ENCODE data around the gene DPM3. TPM values are rescaled to one million over a fixed set of nuclear protein-coding genes. Genes with fewer than 3 reads are reported as not detected.

The DPM3 gene
- total and polyA plus RNA-seq, 2 experiments from 2014 or later = 13.6 to 71.4 TPM

- TF ChIP-seq JUNB (IDR thresholded peaks at IDR 0.05; ENCODE audit: unreplicated experiment) (no peak), POLR2AphosphoS5 (IDR thresholded peaks at IDR 0.05; ENCODE audit: low read depth) (no peak), CREB1 (CRISPR knock-in tag; IDR thresholded peaks at IDR 0.05; ENCODE audit: low read depth) (no peak), EZH2phosphoT487 (IDR thresholded peaks at IDR 0.05; ENCODE audit: unreplicated experiment) (no peak), ETS1 (IDR thresholded peaks at IDR 0.05) (no peak), ZNF462 (CRISPR knock-in tag; IDR thresholded peaks at IDR 0.05) (no peak), ZNF331 (CRISPR knock-in tag; IDR thresholded peaks at IDR 0.05; ENCODE audit: low read depth) (no peak), EZH2 (IDR thresholded peaks at IDR 0.05; ENCODE audit: low read depth, unreplicated experiment) (no peak), NANOG (IDR thresholded peaks at IDR 0.05; ENCODE audit: borderline replicate concordance) (no peak), STAT1 (IDR thresholded peaks at IDR 0.05; ENCODE audit: unreplicated experiment) (no peak), ZNF114 (CRISPR knock-in tag; IDR thresholded peaks at IDR 0.05) (no peak)
- TF ChIP-seq, protein P1, sequence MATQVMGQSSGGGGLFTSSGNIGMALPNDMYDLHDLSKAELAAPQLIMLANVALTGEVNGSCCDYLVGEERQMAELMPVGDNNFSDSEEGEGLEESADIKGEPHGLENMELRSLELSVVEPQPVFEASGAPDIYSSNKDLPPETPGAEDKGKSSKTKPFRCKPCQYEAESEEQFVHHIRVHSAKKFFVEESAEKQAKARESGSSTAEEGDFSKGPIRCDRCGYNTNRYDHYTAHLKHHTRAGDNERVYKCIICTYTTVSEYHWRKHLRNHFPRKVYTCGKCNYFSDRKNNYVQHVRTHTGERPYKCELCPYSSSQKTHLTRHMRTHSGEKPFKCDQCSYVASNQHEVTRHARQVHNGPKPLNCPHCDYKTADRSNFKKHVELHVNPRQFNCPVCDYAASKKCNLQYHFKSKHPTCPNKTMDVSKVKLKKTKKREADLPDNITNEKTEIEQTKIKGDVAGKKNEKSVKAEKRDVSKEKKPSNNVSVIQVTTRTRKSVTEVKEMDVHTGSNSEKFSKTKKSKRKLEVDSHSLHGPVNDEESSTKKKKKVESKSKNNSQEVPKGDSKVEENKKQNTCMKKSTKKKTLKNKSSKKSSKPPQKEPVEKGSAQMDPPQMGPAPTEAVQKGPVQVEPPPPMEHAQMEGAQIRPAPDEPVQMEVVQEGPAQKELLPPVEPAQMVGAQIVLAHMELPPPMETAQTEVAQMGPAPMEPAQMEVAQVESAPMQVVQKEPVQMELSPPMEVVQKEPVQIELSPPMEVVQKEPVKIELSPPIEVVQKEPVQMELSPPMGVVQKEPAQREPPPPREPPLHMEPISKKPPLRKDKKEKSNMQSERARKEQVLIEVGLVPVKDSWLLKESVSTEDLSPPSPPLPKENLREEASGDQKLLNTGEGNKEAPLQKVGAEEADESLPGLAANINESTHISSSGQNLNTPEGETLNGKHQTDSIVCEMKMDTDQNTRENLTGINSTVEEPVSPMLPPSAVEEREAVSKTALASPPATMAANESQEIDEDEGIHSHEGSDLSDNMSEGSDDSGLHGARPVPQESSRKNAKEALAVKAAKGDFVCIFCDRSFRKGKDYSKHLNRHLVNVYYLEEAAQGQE (IDR thresholded peaks at IDR 0.05; ENCODE audit: unreplicated experiment) = no peak
- TF ChIP-seq, protein P2, sequence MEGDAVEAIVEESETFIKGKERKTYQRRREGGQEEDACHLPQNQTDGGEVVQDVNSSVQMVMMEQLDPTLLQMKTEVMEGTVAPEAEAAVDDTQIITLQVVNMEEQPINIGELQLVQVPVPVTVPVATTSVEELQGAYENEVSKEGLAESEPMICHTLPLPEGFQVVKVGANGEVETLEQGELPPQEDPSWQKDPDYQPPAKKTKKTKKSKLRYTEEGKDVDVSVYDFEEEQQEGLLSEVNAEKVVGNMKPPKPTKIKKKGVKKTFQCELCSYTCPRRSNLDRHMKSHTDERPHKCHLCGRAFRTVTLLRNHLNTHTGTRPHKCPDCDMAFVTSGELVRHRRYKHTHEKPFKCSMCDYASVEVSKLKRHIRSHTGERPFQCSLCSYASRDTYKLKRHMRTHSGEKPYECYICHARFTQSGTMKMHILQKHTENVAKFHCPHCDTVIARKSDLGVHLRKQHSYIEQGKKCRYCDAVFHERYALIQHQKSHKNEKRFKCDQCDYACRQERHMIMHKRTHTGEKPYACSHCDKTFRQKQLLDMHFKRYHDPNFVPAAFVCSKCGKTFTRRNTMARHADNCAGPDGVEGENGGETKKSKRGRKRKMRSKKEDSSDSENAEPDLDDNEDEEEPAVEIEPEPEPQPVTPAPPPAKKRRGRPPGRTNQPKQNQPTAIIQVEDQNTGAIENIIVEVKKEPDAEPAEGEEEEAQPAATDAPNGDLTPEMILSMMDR (conservative IDR thresholded peaks at IDR 0.05; ENCODE audit: low read depth in 2 of 2) = no peak
- Histone ChIP-seq H4K20me1 (replicated peaks; ENCODE audit: insufficient read depth) (no peaks in the 10 kb centered on the region), H3K79me2 (replicated peaks; ENCODE audit: insufficient read depth) (no peaks in the 10 kb centered on the region), H3K36me3 (ENCODE audit: insufficient read depth) (no peaks in the 10 kb centered on the region), H3K4me1 (ENCODE audit: insufficient read depth) (peaks cover 53% of the 10 kb centered on the region), H3K4me3 (peak overlapping the region; percentile 72), H3K27ac (ENCODE audit: low read depth) (no peak overlapping the region), H3K4me2 (peak overlapping the region; percentile 95), H2AFZ (peak overlapping the region; percentile 94), H3K9me2 (ENCODE audit: insufficient read depth) (no peaks in the 10 kb centered on the region), H3F3A (replicated peaks; ENCODE audit: low read depth) (peaks cover 13% of the 10 kb centered on the region), H3K27me3 (ENCODE audit: insufficient read depth) (peaks cover 88% of the 10 kb centered on the region)
- Mint-ChIP-seq H3K4me1 (peaks cover 61% of the 10 kb centered on the region), H3K9me3 (no peaks in the 10 kb centered on the region), H3K27ac (no peak overlapping the region), H3K27me3 (ENCODE audit: insufficient read depth, low read depth, poor library complexity) (peaks cover 73% of the 10 kb centered on the region), H3K36me3 (ENCODE audit: low read depth) (peaks cover 4% of the 10 kb centered on the region; the same call in 2 of the 3 replicates), H3K4me3 (peak overlapping the region; percentile 80)
- DNase-seq (ENCODE audit: low spot score) = peak; percentile 83
- ATAC-seq = peak; percentile 41
Observed at GRCh38 chr1:155126556-155127104, 13.7 kb downstream of the DPM3 start.
